Activated T-cell treated with anti-CD3 and anti-CD28 coated beads for 1 hour (primary cell): Measurements from ENCODE around the gene UCHL1.
"Not testable (repeated sequence)": the region's sequence is repeated elsewhere in the genome, so short reads cannot be mapped to it uniquely, and the experiment has no call there.

Source experiments
- DNase-seq: peaks from one replicate; pipeline ENCODE4 v3.0.0-alpha.2; 2020; ENCODE audit warnings: low read depth

The UCHL1 gene

DNA sequence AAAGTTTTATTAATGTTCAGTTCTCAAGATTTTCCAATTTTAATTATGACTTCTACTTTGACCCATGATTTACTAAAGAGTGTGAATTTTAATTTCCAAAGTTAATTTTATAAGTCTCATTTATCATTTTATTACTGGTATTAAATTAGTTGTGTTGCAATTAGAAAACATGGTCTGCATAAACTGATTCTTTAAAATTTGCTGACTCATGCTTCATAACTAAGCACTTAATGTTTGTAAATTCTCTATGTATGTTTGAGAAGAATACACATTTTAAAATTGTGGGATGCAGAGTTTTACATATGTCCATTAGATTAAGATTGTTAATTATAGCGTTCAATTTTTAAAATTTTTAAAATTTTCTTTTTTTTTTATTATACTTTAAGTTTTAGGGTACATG, 20.2 kb upstream of the UCHL1 start:
- no peak for DNase-seq

GRCh38 chr4:41241919-41242318, 14.8 kb upstream of the UCHL1 start:
- DNase-seq: no peak

- no peak for DNase-seq
Measured at GRCh38 chr4:41245983-41246382, 10.7 kb upstream of the UCHL1 start.

DNA sequence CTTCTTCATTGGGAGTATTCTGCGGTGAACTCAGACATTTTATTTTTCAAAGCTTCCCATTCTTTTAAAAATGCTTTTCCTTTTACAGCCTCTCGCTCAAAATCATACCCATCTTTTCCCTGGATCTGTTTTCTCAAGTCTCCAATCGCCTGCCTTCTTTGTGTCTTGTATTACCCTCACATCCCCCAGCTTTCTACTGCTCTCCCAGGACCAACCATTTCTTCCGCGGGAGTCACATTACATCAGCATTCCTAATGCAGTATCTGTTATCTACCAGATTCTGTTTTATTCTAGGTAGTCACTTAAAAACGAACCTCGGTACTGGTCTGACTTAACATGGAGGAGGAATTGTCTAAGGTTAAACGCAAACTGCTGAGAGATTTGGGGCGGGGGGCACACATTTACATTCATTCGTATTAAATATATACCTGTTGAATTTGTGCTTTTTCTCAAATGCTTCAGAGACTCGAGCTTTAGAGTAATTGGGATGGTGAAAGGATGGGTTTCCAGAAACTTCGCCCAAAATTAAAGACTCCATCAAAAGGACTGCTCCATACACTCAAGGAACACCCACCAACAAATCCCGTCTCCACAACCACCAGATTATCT, 493 bp upstream of the UCHL1 start:
- no peak for DNase-seq

DNA sequence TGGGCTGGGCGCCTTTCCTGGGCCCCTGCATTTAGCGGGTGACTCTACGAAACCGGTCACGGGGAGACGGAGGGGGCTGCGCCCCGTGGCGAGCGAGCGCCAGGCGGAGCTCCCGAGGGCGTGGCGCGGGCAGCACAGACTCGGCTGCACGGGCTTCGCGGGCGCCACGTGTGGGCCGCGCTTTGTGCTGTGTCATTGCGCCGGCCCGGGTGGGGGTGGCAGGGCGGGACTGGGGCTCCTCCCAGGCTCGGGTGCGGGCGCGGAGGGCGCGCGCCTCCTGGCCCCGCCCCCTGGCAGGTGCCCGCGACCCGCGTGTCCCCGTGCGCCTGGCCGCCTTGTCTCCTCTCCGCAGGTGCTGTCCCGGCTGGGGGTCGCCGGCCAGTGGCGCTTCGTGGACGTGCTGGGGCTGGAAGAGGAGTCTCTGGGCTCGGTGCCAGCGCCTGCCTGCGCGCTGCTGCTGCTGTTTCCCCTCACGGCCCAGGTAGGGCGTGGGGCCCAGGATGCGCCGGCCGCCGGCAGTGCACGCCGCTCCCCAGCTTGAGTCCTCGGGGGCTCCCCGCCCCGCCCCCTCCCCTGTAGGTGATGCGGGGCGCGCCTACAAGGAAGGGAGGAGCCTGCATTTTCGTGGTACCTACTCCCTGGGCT, 651 bp downstream of the UCHL1 start:
- DNase-seq: no peak

- DNase-seq: no peak
Measured at GRCh38 chr4:41257906-41258305, 1.2 kb downstream of the UCHL1 start.

DNA sequence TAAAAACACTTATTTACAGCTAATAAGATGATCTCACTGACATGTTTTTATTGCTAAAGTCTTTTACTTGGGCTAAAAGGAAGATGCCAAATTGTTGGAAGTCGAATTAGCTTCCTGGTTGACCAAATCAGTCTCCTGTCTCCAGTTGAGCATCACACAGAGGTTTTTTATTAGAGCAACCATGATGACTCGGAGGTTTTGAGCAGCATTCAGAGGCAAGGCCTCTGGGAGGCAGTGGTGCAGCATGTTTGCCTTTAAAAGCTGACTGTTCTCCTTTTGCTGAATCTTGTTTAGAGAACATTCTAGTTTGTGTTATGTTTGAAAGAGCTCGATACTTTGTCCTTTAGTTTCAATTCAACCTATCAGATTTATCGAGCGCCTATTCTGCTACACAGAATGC, 2.1 kb downstream of the UCHL1 start:
- no peak for DNase-seq

- no peak for DNase-seq
Measured at GRCh38 chr4:41260116-41260733, 3.5 kb downstream of the UCHL1 start.

DNA sequence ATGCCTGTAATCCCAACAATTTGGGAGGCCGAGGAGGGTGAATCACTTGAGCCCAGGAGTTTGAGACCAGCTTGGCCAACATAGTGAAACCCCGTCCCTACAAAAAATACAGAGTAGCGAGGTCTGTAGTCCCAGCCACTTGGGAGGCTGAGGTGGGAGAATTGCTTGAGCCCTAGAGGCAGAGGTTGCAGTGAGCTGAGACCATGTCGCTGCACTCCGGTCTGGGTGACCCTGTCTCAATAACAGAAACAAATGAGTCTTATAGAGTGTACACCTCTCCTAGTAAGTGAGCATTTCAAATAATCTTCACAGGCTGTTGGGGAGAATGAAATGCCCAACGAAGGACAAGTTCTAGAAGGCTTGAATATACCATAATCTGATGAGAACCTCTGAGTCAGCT, 5.5 kb downstream of the UCHL1 start:
- DNase-seq: no peak

DNA sequence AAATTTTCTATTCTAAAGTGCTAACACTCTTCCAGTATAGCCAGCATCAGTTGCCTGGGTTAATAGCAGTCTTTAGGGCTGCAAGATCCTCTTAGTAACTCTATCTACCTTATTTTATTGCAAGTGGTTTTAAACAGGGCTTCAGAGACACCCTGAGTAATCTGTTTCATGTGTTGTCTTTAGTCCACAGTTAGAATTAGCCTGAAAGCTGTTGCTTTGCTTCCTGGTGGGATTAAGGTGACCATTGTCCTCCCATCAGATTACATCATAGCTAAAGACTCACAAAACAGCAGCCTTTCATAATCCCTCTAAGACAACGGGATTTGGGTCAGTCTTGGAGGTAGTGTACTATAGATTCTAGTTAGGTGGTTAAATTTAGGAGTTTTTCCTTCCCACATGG, 7.5 kb downstream of the UCHL1 start:
- DNase-seq: no peak

- no peak for DNase-seq
Measured at GRCh38 chr4:41267997-41268396, 11.3 kb downstream of the UCHL1 start.

GRCh38 chr4:41268721-41269517, 12.2 kb downstream of the UCHL1 start:
- DNase-seq: no peak

GRCh38 chr4:41269682-41270081, 13.0 kb downstream of the UCHL1 start:
- DNase-seq: no peak

DNA sequence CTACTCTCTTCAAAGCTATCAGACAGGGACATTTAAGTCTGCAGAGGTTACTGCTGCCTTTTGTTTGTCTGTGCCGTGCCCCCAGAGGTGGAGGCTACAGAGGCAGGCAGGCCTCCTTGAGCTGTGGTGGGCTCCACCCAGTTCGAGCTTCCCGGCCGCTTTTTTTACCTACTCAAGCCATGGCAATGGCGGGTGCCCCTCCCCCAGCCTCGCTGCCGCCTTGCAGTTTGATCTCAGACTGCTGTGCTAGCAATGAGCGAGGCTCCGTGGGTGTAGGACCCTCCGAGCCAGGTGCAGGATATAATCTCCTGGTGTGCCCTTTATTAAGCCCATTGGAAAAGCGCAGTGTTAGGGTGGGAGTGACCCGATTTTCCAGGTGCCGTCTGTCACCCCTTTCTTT, 19.2 kb downstream of the UCHL1 start:
- not testable (repeated sequence) for DNase-seq

DNA sequence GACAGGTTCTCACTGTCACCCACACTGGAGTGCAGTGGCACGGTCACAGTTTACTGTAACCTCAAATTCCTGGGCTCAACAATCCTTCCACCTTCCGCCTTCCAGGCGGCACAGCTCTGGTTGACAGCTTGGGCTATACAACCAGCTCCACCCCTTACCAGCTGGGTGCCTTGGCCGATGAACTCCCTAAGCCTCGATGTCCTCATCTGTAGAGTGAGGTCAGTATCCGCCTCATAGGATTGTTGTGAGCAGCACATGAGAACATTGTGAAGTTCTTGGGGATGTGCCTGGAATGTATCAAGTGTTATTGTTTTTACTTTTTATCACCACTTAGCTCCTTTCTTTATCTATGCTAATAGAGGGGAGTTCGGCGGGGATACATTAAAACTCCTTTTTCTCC, 23.3 kb downstream of the UCHL1 start:
- DNase-seq: no peak

- no peak for DNase-seq
Measured at GRCh38 chr4:41281038-41281634, 24.4 kb downstream of the UCHL1 start.

DNA sequence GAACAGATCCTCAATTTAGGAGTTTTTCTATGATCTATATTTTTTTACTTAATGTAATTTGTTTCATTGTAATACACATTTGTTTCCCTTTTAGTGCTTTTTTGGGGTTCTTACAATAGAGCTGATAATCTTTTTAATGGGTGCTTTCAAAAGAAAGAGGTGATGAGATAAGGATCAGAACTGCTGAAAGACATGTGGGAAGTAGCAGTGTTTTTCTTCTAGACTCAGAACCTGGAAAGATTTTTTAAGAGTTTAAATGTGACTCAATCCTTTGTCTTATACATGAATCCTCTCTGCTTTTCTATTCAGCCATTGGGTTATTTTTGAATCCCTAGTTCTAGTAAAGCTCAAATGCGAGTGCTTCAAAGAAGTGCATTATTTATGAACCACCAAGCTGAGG, 25.6 kb downstream of the UCHL1 start:
- no peak for DNase-seq

DNA sequence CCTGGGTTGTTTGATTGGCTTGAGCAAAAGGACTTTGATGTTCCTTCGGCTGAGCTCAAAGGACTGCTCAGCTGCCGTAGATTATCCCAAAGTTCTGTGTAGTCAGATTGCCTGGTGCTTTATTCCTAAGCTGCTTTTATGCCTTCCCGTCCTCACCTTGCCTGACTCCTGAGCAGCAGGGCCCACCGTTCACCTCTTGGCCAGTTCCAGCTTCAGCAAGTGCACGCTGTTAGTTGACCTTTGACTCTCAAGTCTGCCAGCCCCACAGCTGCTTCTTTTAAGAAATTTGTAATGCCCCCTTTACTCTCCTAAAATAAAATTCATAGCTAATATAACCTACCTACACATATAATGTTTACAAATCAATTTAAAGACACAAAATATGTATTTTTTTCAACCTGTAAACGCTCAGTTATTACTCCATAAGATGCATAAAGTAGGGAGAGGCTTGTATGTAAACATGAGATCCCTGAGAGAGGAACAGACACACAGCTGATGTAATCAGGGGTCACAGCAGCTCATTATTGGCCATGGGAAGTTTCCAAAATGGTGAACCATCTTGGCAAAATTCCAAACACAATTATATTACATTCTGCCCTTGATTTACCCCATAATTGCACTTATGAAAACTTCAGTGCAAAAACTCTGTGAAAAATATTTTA, 28.6 kb downstream of the UCHL1 start:
- DNase-seq: no peak

GRCh38 chr4:41285864-41286235, 29.1 kb downstream of the UCHL1 start:
- DNase-seq: no peak

GRCh38 chr4:41287005-41287404, 30.3 kb downstream of the UCHL1 start:
- no peak for DNase-seq

- no peak for DNase-seq
Measured at GRCh38 chr4:41287852-41288251, 31.1 kb downstream of the UCHL1 start.

- DNase-seq: no peak
Measured at GRCh38 chr4:41288254-41288653, 31.5 kb downstream of the UCHL1 start.
